ENCODE data around the gene HHIPL1. TPM values are rescaled to one million over a fixed set of nuclear protein-coding genes. Genes with fewer than 3 reads are reported as not detected.

The HHIPL1 gene
- total RNA-seq, 1 donor from 2014 or later: 5.3 TPM

- no peak for DNase-seq (ENCODE audit: low spot score in 2 of 2)
- FAIRE-seq: no peak
Measured at GRCh38 chr14:99704037-99704436, 59.1 kb downstream of the HHIPL1 start.

GRCh38 chr14:99706107-99706900 lies 61.4 kb downstream of the HHIPL1 start:
- no peak for DNase-seq (ENCODE audit: low spot score in 2 of 2)
- no peak for FAIRE-seq

- FAIRE-seq (no peak), DNase-seq (ENCODE audit: low spot score in 2 of 2) (no peak)
Measured at GRCh38 chr14:99707420-99707819, 62.5 kb downstream of the HHIPL1 start.

- DNase-seq (ENCODE audit: low spot score in 2 of 2) (no peak), FAIRE-seq (no peak)
Measured at GRCh38 chr14:99707921-99708320, 63.0 kb downstream of the HHIPL1 start.

- no peak for DNase-seq (ENCODE audit: low spot score in 2 of 2)
- FAIRE-seq: no peak
Measured at GRCh38 chr14:99708449-99708848, 63.5 kb downstream of the HHIPL1 start.

- DNase-seq (ENCODE audit: low spot score in 2 of 2): no peak
- no peak for FAIRE-seq
Measured at GRCh38 chr14:99713972-99714371, 69.0 kb downstream of the HHIPL1 start.

GRCh38 chr14:99715266-99716000 lies 70.5 kb downstream of the HHIPL1 start:
- DNase-seq (ENCODE audit: low spot score in 2 of 2) (no peak), FAIRE-seq (no peak)

- DNase-seq (ENCODE audit: low spot score in 2 of 2) (no peak), FAIRE-seq (no peak)
Measured at GRCh38 chr14:99716091-99716849, 71.3 kb downstream of the HHIPL1 start.

- FAIRE-seq: no peak
- DNase-seq (ENCODE audit: low spot score in 2 of 2): no peak
Measured at GRCh38 chr14:99716850-99717681, 72.1 kb downstream of the HHIPL1 start.

GRCh38 chr14:99717682-99718013 lies 72.7 kb downstream of the HHIPL1 start:
- no peak for DNase-seq (ENCODE audit: low spot score in 2 of 2)
- FAIRE-seq: no peak

GRCh38 chr14:99718031-99718810 lies 73.3 kb downstream of the HHIPL1 start:
- DNase-seq (ENCODE audit: low spot score in 2 of 2): no peak

GRCh38 chr14:99718811-99719192 lies 73.9 kb downstream of the HHIPL1 start:
- DNase-seq (ENCODE audit: low spot score in 2 of 2) (no peak), FAIRE-seq (no peak)

More at GRCh38 chr14:99718031-99718810, 73.3 kb downstream of the HHIPL1 start:
- FAIRE-seq: no peak

GRCh38 chr14:99720941-99721791 lies 76.2 kb downstream of the HHIPL1 start:
- FAIRE-seq (no peak), DNase-seq (ENCODE audit: low spot score in 2 of 2) (no peak)

GRCh38 chr14:99721792-99722516 lies 77.0 kb downstream of the HHIPL1 start:
- FAIRE-seq (no peak), DNase-seq (ENCODE audit: low spot score in 2 of 2) (no peak)

GRCh38 chr14:99722741-99723140 lies 77.8 kb downstream of the HHIPL1 start:
- FAIRE-seq: no peak
- DNase-seq (ENCODE audit: low spot score in 2 of 2): no peak

GRCh38 chr14:99724196-99724891 lies 79.4 kb downstream of the HHIPL1 start:
- FAIRE-seq: no peak
- no peak for DNase-seq (ENCODE audit: low spot score in 2 of 2)
